ENCODE measurements around the gene TUG1. TPM values are rescaled to one million over a fixed set of nuclear protein-coding genes. Genes with fewer than 3 reads are reported as not detected.

TUG1 gene
- total RNA-seq, 1 experiment from 2014 or later = 73.0 TPM

- no peak for DNase-seq (ENCODE audit: low read depth in 1 of 2, low spot score in 2 of 2)
- no peak overlapping the region for H3K4me3 ChIP-seq
- H3K27me3 ChIP-seq (replicated peaks) = no peaks in the 10 kb centered on the region
- H3K36me3 ChIP-seq = peaks cover 94% of the 10 kb centered on the region
- H3K4me1 ChIP-seq (replicated peaks) = no peaks in the 10 kb centered on the region
- no peaks in the 10 kb centered on the region for H3K9me3 ChIP-seq (replicated peaks)
- no peak overlapping the region for H3K27ac ChIP-seq
Measured at GRCh38 chr22:30934053-30934452, 35.0 kb upstream of the TUG1 start.

GRCh38 chr22:30940685-30941362 is 28.2 kb upstream of the TUG1 start:
- no peak overlapping the region for H3K27ac ChIP-seq
- H3K9me3 ChIP-seq (replicated peaks) = no peaks in the 10 kb centered on the region
- H3K4me3 ChIP-seq = no peak overlapping the region
- peaks cover 98% of the 10 kb centered on the region for H3K36me3 ChIP-seq
- no peak for DNase-seq (ENCODE audit: low read depth in 1 of 2, low spot score in 2 of 2)
- no peaks in the 10 kb centered on the region for H3K4me1 ChIP-seq (replicated peaks)
- no peaks in the 10 kb centered on the region for H3K27me3 ChIP-seq (replicated peaks)

- H3K4me1 ChIP-seq (replicated peaks) = no peaks in the 10 kb centered on the region
- H3K27ac ChIP-seq = no peak overlapping the region
- no peaks in the 10 kb centered on the region for H3K27me3 ChIP-seq (replicated peaks)
- H3K9me3 ChIP-seq (replicated peaks) = no peaks in the 10 kb centered on the region
- H3K4me3 ChIP-seq = no peak overlapping the region
- DNase-seq (ENCODE audit: low read depth in 1 of 2, low spot score in 2 of 2) = no peak
- peaks cover 98% of the 10 kb centered on the region for H3K36me3 ChIP-seq
Measured at GRCh38 chr22:30941363-30941740, 27.7 kb upstream of the TUG1 start.

- DNase-seq (ENCODE audit: low read depth in 1 of 2, low spot score in 2 of 2) = no peak
- Histone ChIP-seq H3K4me3 (no peak overlapping the region), H3K27me3 (replicated peaks) (no peaks in the 10 kb centered on the region), H3K36me3 (peaks cover 98% of the 10 kb centered on the region), H3K9me3 (replicated peaks) (no peaks in the 10 kb centered on the region), H3K4me1 (replicated peaks) (no peaks in the 10 kb centered on the region), H3K27ac (no peak overlapping the region)
Measured at GRCh38 chr22:30943368-30943767, 25.7 kb upstream of the TUG1 start.

- Histone ChIP-seq H3K4me1 (replicated peaks) (no peaks in the 10 kb centered on the region), H3K27me3 (replicated peaks) (no peaks in the 10 kb centered on the region), H3K27ac (no peak overlapping the region), H3K9me3 (replicated peaks) (no peaks in the 10 kb centered on the region), H3K36me3 (peaks cover 99% of the 10 kb centered on the region), H3K4me3 (no peak overlapping the region)
- DNase-seq (ENCODE audit: low read depth in 1 of 2, low spot score in 2 of 2) = no peak
Measured at GRCh38 chr22:30944986-30945385, 24.1 kb upstream of the TUG1 start.

DNA sequence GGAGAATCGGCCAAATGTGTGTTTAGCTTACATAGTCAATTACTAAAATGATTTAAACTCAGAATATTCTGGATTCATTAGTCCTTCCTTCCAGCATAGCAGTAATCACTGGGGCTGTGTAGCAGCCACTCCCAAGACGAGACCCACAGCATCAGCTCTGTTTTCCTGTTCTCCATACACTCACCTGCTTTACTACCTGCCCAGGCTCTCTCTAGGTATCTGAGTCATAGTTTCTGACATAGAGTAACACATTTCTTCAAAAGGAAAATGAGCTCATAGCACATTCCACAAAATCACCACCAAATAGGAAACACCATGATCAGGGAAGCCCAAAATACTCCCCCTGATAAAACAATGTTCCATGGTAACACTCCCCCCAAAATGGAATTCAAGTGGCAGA is 23.4 kb upstream of the TUG1 start:
- DNase-seq (ENCODE audit: low read depth in 1 of 2, low spot score in 2 of 2) = no peak
- Histone ChIP-seq H3K36me3 (peaks cover 97% of the 10 kb centered on the region), H3K9me3 (replicated peaks) (no peaks in the 10 kb centered on the region), H3K4me3 (no peak overlapping the region), H3K27me3 (replicated peaks) (no peaks in the 10 kb centered on the region), H3K27ac (no peak overlapping the region), H3K4me1 (replicated peaks) (no peaks in the 10 kb centered on the region)

GRCh38 chr22:30946354-30946753 is 22.7 kb upstream of the TUG1 start:
- no peak overlapping the region for H3K4me3 ChIP-seq
- no peak overlapping the region for H3K27ac ChIP-seq
- no peaks in the 10 kb centered on the region for H3K27me3 ChIP-seq (replicated peaks)
- no peaks in the 10 kb centered on the region for H3K9me3 ChIP-seq (replicated peaks)
- peaks cover 97% of the 10 kb centered on the region for H3K36me3 ChIP-seq
- H3K4me1 ChIP-seq (replicated peaks) = no peaks in the 10 kb centered on the region
- DNase-seq (ENCODE audit: low read depth in 1 of 2, low spot score in 2 of 2) = no peak

GRCh38 chr22:30947173-30947815 is 21.8 kb upstream of the TUG1 start:
- Histone ChIP-seq H3K4me3 (no peak overlapping the region), H3K9me3 (replicated peaks) (no peaks in the 10 kb centered on the region), H3K27me3 (replicated peaks) (no peaks in the 10 kb centered on the region), H3K4me1 (replicated peaks) (no peaks in the 10 kb centered on the region), H3K27ac (no peak overlapping the region), H3K36me3 (peaks cover 94% of the 10 kb centered on the region)
- no peak for DNase-seq (ENCODE audit: low read depth in 1 of 2, low spot score in 2 of 2)

- Histone ChIP-seq H3K4me1 (replicated peaks) (no peaks in the 10 kb centered on the region), H3K4me3 (no peak overlapping the region), H3K9me3 (replicated peaks) (no peaks in the 10 kb centered on the region), H3K27me3 (replicated peaks) (no peaks in the 10 kb centered on the region), H3K27ac (no peak overlapping the region), H3K36me3 (peaks cover 94% of the 10 kb centered on the region)
- no peak for DNase-seq (ENCODE audit: low read depth in 1 of 2, low spot score in 2 of 2)
Measured at GRCh38 chr22:30947816-30948454, 21.1 kb upstream of the TUG1 start.

- no peaks in the 10 kb centered on the region for H3K4me1 ChIP-seq (replicated peaks)
- H3K36me3 ChIP-seq = peaks cover 95% of the 10 kb centered on the region
- DNase-seq (ENCODE audit: low read depth in 1 of 2, low spot score in 2 of 2) = no peak
- no peaks in the 10 kb centered on the region for H3K9me3 ChIP-seq (replicated peaks)
- H3K27ac ChIP-seq = no peak overlapping the region
- H3K4me3 ChIP-seq = no peak overlapping the region
- H3K27me3 ChIP-seq (replicated peaks) = no peaks in the 10 kb centered on the region
Measured at GRCh38 chr22:30948930-30949342, 20.1 kb upstream of the TUG1 start.

DNA sequence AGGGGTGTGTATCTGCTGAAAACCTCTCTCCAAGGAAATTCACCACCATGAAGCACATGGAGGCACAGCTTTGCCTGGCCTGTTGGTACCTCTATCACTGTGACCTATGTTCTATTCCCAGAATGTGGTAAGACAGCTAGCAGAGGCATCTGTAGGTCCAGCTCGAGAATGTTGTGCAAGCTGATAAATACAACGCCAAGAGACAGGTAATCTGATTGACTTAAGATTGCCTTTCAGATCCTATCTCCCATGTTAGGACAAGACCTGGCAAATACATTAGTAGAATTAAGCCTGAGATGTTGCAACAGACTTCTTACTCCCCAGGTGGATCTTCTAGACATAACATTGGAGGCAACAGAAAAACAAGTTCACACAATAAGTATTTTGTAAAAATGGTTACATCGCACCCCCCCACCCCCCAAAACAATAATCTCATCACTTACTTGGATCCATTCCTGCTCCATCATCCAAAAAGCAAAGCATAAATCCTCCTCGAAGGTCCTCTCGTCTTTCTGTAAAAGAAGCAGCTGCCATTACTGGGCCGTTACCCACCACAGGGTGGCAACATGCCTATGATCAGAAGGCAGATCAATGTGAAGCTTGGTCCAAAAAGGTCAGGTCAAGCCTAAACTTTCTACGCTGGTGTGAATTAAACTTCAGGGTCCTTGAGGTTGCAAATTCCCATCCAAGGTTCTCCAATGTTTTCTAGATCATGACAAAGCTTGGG is 19.0 kb upstream of the TUG1 start:
- Histone ChIP-seq H3K27me3 (replicated peaks) (no peaks in the 10 kb centered on the region), H3K9me3 (replicated peaks) (no peaks in the 10 kb centered on the region), H3K4me3 (no peak overlapping the region), H3K4me1 (replicated peaks) (no peaks in the 10 kb centered on the region), H3K27ac (no peak overlapping the region), H3K36me3 (peaks cover 93% of the 10 kb centered on the region)
- no peak for DNase-seq (ENCODE audit: low read depth in 1 of 2, low spot score in 2 of 2)

- H3K9me3 ChIP-seq (replicated peaks) = no peaks in the 10 kb centered on the region
- H3K36me3 ChIP-seq = peaks cover 82% of the 10 kb centered on the region
- H3K4me3 ChIP-seq = no peak overlapping the region
- H3K27ac ChIP-seq = no peak overlapping the region
- H3K27me3 ChIP-seq (replicated peaks) = no peaks in the 10 kb centered on the region
- no peaks in the 10 kb centered on the region for H3K4me1 ChIP-seq (replicated peaks)
- DNase-seq (ENCODE audit: low read depth in 1 of 2, low spot score in 2 of 2) = no peak
Measured at GRCh38 chr22:30953206-30953605, 15.9 kb upstream of the TUG1 start.

DNA sequence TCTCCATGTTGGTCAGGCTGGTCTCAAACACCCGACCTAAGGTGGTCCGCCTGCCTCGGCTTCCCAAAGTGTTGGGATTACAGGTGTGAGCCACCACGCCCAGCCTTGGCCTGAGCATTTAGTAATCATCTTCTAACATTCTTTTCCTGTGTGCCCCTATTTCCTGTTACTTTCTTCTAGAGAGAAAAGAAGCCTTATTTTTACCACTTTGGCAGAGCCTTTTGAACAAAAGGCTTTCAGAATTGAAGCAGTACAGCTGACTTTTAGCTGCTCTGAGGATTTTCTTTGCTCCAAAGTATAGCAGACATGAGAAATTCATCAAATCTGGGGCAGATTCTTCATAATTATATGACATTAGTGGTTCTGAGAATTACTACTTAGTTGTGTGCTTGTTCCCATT is 13.9 kb upstream of the TUG1 start:
- no peaks in the 10 kb centered on the region for H3K4me1 ChIP-seq (replicated peaks)
- H3K4me3 ChIP-seq = no peak overlapping the region
- no peak for DNase-seq (ENCODE audit: low read depth in 1 of 2, low spot score in 2 of 2)
- H3K36me3 ChIP-seq = peaks cover 75% of the 10 kb centered on the region
- no peaks in the 10 kb centered on the region for H3K27me3 ChIP-seq (replicated peaks)
- no peak overlapping the region for H3K27ac ChIP-seq
- no peaks in the 10 kb centered on the region for H3K9me3 ChIP-seq (replicated peaks)

GRCh38 chr22:30964858-30965257 is 4.2 kb upstream of the TUG1 start:
- H3K27ac ChIP-seq = no peak overlapping the region
- H3K36me3 ChIP-seq = peaks cover 41% of the 10 kb centered on the region
- no peak for DNase-seq (ENCODE audit: low read depth in 1 of 2, low spot score in 2 of 2)
- peaks cover 16% of the 10 kb centered on the region for H3K4me1 ChIP-seq (replicated peaks)
- no peaks in the 10 kb centered on the region for H3K9me3 ChIP-seq (replicated peaks)
- H3K27me3 ChIP-seq (replicated peaks) = no peaks in the 10 kb centered on the region
- no peak overlapping the region for H3K4me3 ChIP-seq

All from SJSA1 (cell line).